Transverse colon (tissue), 4 donors: ENCODE data around the gene ZPBP.

Experiments used
- CTCF ChIP-seq, 5 experiments: fragments of 200-600 bp in 3 of 5; fragments of 450-650 bp in 2 of 5; sonication (generic) in 3 of 5; IDR thresholded peaks; 1 replicate in 2 of 5; 2 replicates in 3 of 5; pipeline ENCODE4 v1.5.1; 2016 to 2017; ENCODE audit warnings: antibody characterized with exemption in 5 of 5, inconsistent platforms in 3 of 5, mild to moderate bottlenecking in 2 of 5, moderate library complexity in 1 of 5
- EP300 ChIP-seq: sonication (generic); formaldehyde crosslinking; IDR thresholded peaks from one replicate; pipeline ENCODE4 v1.6.1; 2017; ENCODE audit warnings: antibody characterized with exemption, low read depth
- POLR2A ChIP-seq: fragments of 450-650 bp; IDR thresholded peaks from one replicate; pipeline ENCODE4 v1.6.1; 2016; ENCODE audit warnings: antibody characterized with exemption, mild to moderate bottlenecking, moderate library complexity
- POLR2AphosphoS5 ChIP-seq, 3 donors: sonication (generic); formaldehyde crosslinking; IDR thresholded peaks; one replicate each; pipeline ENCODE4 v1.6.1; 2016; ENCODE audit warnings: antibody characterized with exemption in 3 of 3

- TF ChIP-seq POLR2A (no peak), CTCF (IDR thresholded peaks at IDR 0.05) (no peak), EP300 (no peak), POLR2AphosphoS5 (IDR thresholded peaks at IDR 0.05) (no peak)
These were observed 116.8 kb downstream of the ZPBP start for GRCh38 chr7:49976238-49976637.
